Measurements from ENCODE around the gene TXNDC11. TPM values are rescaled to one million over a fixed set of nuclear protein-coding genes. Genes with fewer than 3 reads are reported as not detected.

Gene TXNDC11
- polyA plus RNA-seq, 3 donors from 2014 or later: 35.6 to 57.2 (median 46.9) TPM

- peaks cover 24 to 57% (median 27%) of the 10 kb centered on the region in 3 donors for H3K36me3 Mint-ChIP-seq
- H3K27me3 Mint-ChIP-seq (ENCODE audit: low read depth in 3 of 3): peaks cover 0 to 2% (median under 1%) of the 10 kb centered on the region in 3 donors
- H3K27ac Mint-ChIP-seq: peak overlapping the region in 2 of 6 donors; percentile 30 to 75
- H3K4me1 Mint-ChIP-seq: peaks cover 19 to 22% of the 10 kb centered on the region in 2 donors
- no peaks in the 10 kb centered on the region for H3K9me3 Mint-ChIP-seq
- peak overlapping the region in 1 of 5 donors; percentile 38 for H3K4me3 Mint-ChIP-seq
- no peak for DNase-seq
Observed at GRCh38 chr16:11687601-11688519, 54.8 kb downstream of the TXNDC11 start.

- no peak overlapping the region for H3K4me3 Mint-ChIP-seq
- H3K27ac Mint-ChIP-seq: no peak overlapping the region
- peaks cover 28 to 33% of the 10 kb centered on the region in 2 donors for H3K4me1 Mint-ChIP-seq
- H3K9me3 Mint-ChIP-seq: no peaks in the 10 kb centered on the region
- peaks cover 27 to 56% (median 28%) of the 10 kb centered on the region in 3 donors for H3K36me3 Mint-ChIP-seq
- no peak for DNase-seq
- peaks cover 0 to 4% (median 2%) of the 10 kb centered on the region in 3 donors for H3K27me3 Mint-ChIP-seq (ENCODE audit: low read depth in 3 of 3)
Observed at GRCh38 chr16:11686713-11687380, 55.8 kb downstream of the TXNDC11 start.

- no peaks in the 10 kb centered on the region for H3K9me3 Mint-ChIP-seq
- no peak for DNase-seq
- H3K27me3 Mint-ChIP-seq (ENCODE audit: low read depth in 3 of 3): peaks cover 0 to 4% (median 2%) of the 10 kb centered on the region in 3 donors
- H3K4me1 Mint-ChIP-seq: peaks cover 35 to 41% of the 10 kb centered on the region in 2 donors
- H3K4me3 Mint-ChIP-seq: no peak overlapping the region
- H3K27ac Mint-ChIP-seq: no peak overlapping the region
- H3K36me3 Mint-ChIP-seq: peaks cover 24 to 52% (median 25%) of the 10 kb centered on the region in 3 donors
Observed at GRCh38 chr16:11685844-11686618, 56.6 kb downstream of the TXNDC11 start.

- peaks cover 35 to 50% of the 10 kb centered on the region in 2 donors for H3K4me1 Mint-ChIP-seq
- peaks cover 0 to 4% (median 0%) of the 10 kb centered on the region in 3 donors for H3K27me3 Mint-ChIP-seq (ENCODE audit: low read depth in 3 of 3)
- H3K9me3 Mint-ChIP-seq: no peaks in the 10 kb centered on the region
- DNase-seq: no peak
- H3K36me3 Mint-ChIP-seq: peaks cover 21 to 50% (median 22%) of the 10 kb centered on the region in 3 donors
- no peak overlapping the region for H3K27ac Mint-ChIP-seq
- no peak overlapping the region for H3K4me3 Mint-ChIP-seq
Observed at GRCh38 chr16:11684231-11685025, 58.2 kb downstream of the TXNDC11 start.

GRCh38 chr16:11683145-11683544, 59.5 kb downstream of the TXNDC11 start:
- Mint-ChIP-seq H3K36me3 (peaks cover 21 to 60% (median 22%) of the 10 kb centered on the region in 3 donors), H3K4me1 (peaks cover 24 to 41% of the 10 kb centered on the region in 2 donors), H3K27ac (peak overlapping the region in 1 of 6 donors; percentile 6), H3K27me3 (ENCODE audit: low read depth in 3 of 3) (peaks cover 0 to 4% (median 0%) of the 10 kb centered on the region in 3 donors), H3K4me3 (no peak overlapping the region), H3K9me3 (no peaks in the 10 kb centered on the region)
- no peak for DNase-seq

- Mint-ChIP-seq H3K36me3 (peaks cover 19 to 57% (median 22%) of the 10 kb centered on the region in 3 donors), H3K4me3 (no peak overlapping the region), H3K9me3 (no peaks in the 10 kb centered on the region), H3K27me3 (ENCODE audit: low read depth in 3 of 3) (peaks cover 0 to 4% (median 0%) of the 10 kb centered on the region in 3 donors), H3K27ac (no peak overlapping the region), H3K4me1 (peaks cover 21 to 41% of the 10 kb centered on the region in 2 donors)
- no peak for DNase-seq
Observed at GRCh38 chr16:11682655-11683096, 60.0 kb downstream of the TXNDC11 start.

GRCh38 chr16:11681976-11682654, 60.5 kb downstream of the TXNDC11 start:
- Mint-ChIP-seq H3K27ac (peak overlapping the region in 5 of 6 donors; percentile 30 to 84 (median 70)), H3K36me3 (peaks cover 17 to 55% (median 22%) of the 10 kb centered on the region in 3 donors), H3K27me3 (ENCODE audit: low read depth in 3 of 3) (peaks cover 0 to 5% (median 0%) of the 10 kb centered on the region in 3 donors), H3K9me3 (no peaks in the 10 kb centered on the region), H3K4me3 (peak overlapping the region in 1 of 5 donors; percentile 29), H3K4me1 (peaks cover 20 to 39% of the 10 kb centered on the region in 2 donors)
- no peak for DNase-seq

GRCh38 chr16:11681556-11681955, 61.1 kb downstream of the TXNDC11 start:
- Mint-ChIP-seq H3K4me1 (peaks cover 20 to 39% of the 10 kb centered on the region in 2 donors), H3K27ac (peak overlapping the region in 5 of 6 donors; percentile 30 to 84 (median 70)), H3K27me3 (ENCODE audit: low read depth in 3 of 3) (peaks cover 0 to 8% (median 0%) of the 10 kb centered on the region in 3 donors), H3K4me3 (peak overlapping the region in 2 of 5 donors; percentile 6 to 29), H3K36me3 (peaks cover 12 to 55% (median 24%) of the 10 kb centered on the region in 3 donors), H3K9me3 (no peaks in the 10 kb centered on the region)
- no peak for DNase-seq

GRCh38 chr16:11679941-11680911, 62.4 kb downstream of the TXNDC11 start:
- Mint-ChIP-seq H3K4me1 (peaks cover 20 to 39% of the 10 kb centered on the region in 2 donors), H3K9me3 (no peaks in the 10 kb centered on the region), H3K36me3 (peaks cover 8 to 51% (median 21%) of the 10 kb centered on the region in 3 donors), H3K27me3 (ENCODE audit: low read depth in 3 of 3) (peaks cover 0 to 9% (median 0%) of the 10 kb centered on the region in 3 donors), H3K4me3 (no peak overlapping the region), H3K27ac (peak overlapping the region in 2 of 6 donors; percentile 68 to 82)
- DNase-seq: no peak

GRCh38 chr16:11679250-11679649, 63.4 kb downstream of the TXNDC11 start:
- H3K27ac Mint-ChIP-seq: no peak overlapping the region
- no peaks in the 10 kb centered on the region for H3K9me3 Mint-ChIP-seq
- no peak overlapping the region for H3K4me3 Mint-ChIP-seq
- no peak for DNase-seq
- H3K4me1 Mint-ChIP-seq: peaks cover 20 to 39% of the 10 kb centered on the region in 2 donors
- peaks cover 5 to 46% (median 16%) of the 10 kb centered on the region in 3 donors for H3K36me3 Mint-ChIP-seq
- H3K27me3 Mint-ChIP-seq (ENCODE audit: low read depth in 3 of 3): peaks cover 0 to 12% (median 2%) of the 10 kb centered on the region in 3 donors

Data from immature natural killer cell (primary cell).